CD4-positive, alpha-beta T cell treated with Interleukin-1 beta for 1 hour (primary cell): ENCODE results near the gene LRR1.

ENCODE experiments used
- DNase-seq, 2 donors: peaks; one replicate each; pipeline ENCODE4 v3.0.0-alpha.2; 2020 to 2022

Gene LRR1

GRCh38 chr14:49598485-49599300 is at the start of gene LRR1:
Gene LRR1 (plus strand): TSS chr14:49598940. CDS start chr14:49599021, 81 bp downstream.
- peak; percentile 84 to 87 for DNase-seq

DNA sequence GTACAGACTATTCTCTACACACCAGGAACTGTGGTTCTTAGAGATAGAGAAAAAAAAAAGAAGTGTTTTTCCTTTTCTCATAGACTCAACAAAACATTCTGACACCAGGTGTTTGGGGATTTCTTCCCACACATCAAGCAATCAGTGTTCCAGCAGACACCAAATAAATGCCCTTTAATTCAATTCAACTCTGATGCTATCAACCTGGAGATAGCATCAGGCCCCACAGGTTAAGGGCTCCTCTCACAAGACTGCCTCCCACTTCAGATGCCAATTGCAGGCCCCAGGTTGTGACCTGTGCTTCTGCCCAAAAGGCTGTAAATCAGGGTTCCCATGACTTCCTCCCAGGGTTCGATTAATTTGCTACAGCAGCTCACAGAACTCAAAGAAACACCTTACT is 49.3 kb upstream of the LRR1 start:
- no peak for DNase-seq

GRCh38 chr14:49549881-49550280 is 48.9 kb upstream of the LRR1 start:
- no peak for DNase-seq

DNA sequence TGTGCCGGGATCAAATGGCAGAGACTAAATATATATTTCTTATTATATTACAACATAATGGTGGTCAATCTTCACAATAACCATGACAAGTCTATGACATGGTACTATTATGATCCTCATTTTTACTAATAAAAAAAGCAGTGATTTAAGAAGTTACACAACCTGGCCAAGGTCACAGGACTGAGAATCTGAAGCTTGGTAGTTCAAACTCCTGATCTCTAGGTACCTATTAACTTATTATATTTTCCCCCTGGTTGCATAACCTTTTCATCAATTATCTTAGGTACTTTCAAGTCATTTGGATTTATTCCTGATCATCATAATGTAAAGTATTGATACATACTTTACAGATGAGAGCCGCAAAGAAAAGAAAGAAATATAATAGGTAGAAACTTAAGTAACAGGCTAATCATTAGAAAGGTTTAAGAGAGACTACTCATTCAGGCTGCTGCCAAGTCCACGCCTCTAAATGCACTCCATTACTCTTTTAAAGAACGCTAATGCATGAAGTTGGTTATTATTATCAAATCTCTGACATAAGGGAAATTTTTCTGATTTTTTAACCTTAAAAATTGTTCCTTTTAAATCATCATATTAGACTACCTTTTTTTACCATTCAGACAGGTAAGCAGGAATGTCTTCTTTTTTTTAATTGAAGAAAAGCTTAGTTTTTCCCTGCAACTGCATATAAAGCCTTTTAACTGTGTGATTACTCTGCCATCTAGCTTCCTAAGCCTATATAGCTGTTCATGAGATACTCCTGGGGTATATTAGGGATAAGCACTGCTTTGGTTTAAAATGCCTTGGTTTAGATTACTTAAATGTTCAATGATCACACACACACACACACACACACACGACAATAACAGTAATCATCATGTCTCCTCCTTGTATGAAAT is 48.2 kb upstream of the LRR1 start:
- no peak for DNase-seq

DNA sequence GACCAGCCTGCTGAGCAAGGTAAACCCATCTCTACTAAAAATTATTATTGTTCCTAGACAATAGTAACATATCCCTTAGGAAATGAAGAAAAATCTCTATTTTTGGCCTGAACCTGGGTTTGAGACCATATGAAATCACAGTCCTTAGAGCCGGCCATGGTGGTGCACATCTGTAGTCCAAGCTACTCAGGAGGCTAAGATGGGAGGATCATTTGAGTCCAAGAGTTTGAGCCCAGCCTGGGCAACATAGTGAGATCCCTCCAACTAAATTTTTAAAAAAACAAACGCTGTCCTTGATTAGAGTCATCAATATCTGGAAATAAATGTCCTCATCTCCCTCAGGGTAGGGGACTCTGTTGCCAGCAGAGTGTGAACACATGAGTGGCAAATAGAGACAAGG is 47.2 kb upstream of the LRR1 start:
- no peak for DNase-seq

DNA sequence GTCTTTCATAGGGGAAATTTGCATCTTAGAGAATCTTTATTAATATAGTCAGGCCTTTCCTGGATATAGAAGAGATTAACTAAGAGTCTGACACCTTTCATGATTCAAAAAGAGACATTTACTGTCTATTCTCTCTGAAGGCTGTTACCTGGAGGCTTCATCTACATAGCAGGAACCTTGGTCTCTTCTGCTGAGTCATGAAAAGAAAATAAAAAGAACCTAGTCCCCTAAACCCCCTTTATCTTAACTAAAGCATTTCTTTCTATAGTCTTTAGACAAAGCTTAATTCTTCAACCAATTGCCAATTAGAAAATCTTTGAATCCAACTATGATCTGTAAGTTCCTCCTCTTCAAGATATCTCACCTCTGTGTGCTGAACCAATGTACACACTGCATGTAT is 45.6 kb upstream of the LRR1 start:
- DNase-seq, result no peak

DNA sequence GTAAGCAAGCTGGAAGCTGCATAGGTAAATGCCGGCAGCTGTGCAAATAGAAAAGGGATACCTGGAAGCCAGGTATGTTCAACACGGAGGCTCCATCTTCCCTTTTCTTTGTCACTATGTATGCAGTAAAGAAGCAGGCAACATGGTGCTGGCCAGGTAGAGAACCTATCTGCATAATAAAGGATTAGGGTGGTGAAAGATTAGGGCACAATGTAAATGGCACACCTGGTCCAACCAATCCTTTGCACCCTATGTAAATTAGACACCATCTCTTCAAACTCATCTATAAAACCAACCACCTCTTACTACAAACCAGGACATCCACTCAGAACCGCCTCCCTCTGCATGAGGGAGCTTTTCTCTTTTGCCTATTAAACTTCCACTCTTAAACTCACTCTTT is 44.8 kb upstream of the LRR1 start:
- no peak for DNase-seq

DNA sequence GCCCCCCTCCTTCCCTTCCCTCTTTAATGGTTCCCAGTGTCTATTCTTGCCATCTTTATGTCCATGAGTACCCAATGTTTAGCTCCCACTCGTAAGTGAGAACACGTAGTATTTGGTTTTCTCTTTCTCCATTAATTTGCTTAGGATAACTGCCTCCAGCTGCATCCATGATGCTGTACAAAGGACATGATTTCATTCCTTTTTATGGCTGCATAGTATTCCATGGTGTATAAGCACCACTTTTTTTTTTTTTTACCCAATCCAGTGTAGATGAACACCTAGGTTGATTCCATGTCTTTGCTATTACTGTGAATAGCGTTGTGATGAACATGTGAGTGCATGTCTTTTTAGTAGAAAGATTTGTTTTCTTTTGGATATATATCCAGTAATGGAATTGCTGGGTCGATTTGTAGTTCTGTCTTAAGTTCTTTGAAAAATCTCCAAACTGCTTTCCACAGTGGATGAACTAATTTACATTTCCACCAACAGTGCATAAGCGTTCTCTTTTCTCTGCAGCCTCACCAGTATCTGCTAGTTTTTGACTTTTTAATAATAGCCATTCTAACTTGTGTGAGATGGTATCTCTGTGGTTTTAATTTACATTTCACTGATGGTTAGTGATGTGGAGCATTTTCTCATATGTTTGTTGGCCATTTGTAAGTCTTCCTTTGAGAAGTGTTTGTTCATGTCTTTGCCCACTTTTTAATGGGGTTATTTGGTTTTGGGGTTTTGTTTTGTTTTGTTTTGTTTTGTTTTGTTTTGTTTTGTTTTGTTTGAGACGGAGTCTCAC is 38.6 kb upstream of the LRR1 start:
- DNase-seq, result no peak

DNA sequence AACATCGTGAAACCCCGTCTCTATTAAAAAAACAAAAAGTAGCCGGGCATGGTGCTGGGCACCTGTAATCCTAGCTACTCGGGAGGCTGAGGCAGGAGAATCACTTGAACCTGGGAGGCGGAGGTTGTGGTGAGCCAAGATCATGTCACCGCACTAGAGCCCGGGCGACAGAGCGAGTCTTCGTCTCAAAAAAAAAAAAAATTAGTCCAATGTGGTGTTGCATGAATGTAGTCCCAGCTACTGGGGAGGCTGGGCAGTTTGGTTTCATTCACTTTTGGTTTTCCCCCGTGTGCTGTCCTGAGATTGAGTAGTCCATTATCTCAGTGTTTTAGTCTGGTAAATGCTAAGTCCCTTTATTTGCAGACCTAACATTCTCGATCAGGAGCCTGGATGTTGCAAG is 32.0 kb upstream of the LRR1 start:
- DNase-seq, result no peak

GRCh38 chr14:49569281-49569680 is 29.5 kb upstream of the LRR1 start:
- no peak for DNase-seq

GRCh38 chr14:49574038-49574437 is 24.7 kb upstream of the LRR1 start:
- no peak for DNase-seq

DNA sequence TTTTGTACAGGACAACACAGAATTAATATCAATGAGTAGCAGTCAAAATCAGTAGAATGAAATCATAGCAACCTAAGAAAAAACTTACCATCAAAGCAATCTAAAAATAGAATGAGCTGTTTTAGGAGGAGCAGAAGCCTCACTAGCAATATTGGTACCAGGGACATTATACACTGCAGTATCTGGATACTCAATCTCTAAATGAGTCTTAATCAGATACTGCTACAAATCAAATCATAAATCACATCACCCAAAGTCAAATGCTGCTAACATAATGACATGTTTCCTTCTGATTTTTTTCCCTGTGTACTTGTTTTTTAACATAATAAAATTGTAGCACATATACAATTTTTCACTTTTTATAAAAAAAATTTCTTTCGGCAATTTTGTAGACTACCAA is 20.6 kb upstream of the LRR1 start:
- no peak for DNase-seq

DNA sequence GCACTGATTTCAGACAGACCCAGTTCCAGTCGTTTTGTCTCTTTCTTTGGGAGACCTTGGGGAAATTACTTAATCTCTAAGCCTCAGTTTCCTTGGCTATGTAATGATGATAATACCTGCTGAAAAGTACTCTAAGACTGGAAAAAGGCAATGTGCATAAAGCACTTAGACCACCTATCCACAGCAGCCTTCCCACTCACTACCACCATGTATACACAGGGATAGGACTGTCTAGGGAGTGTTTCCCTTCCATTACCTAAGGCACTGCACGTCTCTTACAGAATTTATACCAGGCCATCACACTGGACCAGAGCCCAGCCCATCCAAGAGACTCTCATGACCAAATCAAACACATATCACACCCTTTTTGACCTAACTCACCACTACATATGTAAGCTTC is 18.9 kb upstream of the LRR1 start:
- no peak for DNase-seq

DNA sequence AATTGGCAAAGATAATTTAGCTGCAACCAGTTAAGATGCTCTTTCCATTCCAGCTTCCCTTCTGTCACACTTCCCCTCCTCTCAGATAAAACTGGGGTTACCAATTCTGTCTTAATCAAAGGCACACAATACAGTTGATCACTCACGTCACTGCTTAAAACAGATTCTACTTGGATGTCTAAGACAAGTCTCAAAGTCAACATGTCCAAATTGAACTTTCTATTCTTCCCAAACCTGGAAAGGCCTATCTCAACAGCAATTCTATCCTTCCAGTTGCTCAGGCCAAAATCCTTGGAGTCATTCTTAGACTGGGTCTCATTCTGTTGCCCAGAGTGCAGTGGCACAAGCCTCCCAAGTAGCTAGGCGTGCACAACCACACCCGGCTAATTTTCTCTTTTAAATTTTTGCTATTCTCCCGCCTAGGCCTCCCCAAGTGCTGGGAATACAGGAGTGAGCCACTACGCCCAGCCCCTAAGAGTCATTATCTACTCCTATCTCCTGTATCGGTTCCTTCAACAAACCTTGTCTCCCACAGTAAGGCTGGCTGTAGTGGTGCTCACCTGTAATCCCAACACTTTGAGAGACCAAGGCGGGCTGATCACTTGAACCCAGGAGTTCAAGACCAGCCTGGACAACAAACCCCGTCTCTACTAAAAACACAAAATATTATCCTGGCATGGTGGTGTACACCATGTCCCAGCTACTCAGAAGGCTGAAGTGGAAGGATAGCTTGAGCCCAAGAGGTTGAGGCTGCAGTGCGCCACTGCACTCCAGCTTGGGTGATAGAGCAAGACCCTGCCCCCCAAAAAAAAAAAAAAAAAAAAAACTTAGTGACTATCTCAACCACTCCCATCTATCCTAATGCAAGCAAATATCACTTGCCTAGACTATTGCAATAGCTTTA is 17.3 kb upstream of the LRR1 start:
- DNase-seq, result no peak

GRCh38 chr14:49582113-49582977 is 16.4 kb upstream of the LRR1 start:
- no peak for DNase-seq

- no peak for DNase-seq
These were observed 15.1 kb upstream of the LRR1 start for GRCh38 chr14:49583629-49584028.

- no peak for DNase-seq
These were observed 14.7 kb upstream of the LRR1 start for GRCh38 chr14:49584058-49584457.

DNA sequence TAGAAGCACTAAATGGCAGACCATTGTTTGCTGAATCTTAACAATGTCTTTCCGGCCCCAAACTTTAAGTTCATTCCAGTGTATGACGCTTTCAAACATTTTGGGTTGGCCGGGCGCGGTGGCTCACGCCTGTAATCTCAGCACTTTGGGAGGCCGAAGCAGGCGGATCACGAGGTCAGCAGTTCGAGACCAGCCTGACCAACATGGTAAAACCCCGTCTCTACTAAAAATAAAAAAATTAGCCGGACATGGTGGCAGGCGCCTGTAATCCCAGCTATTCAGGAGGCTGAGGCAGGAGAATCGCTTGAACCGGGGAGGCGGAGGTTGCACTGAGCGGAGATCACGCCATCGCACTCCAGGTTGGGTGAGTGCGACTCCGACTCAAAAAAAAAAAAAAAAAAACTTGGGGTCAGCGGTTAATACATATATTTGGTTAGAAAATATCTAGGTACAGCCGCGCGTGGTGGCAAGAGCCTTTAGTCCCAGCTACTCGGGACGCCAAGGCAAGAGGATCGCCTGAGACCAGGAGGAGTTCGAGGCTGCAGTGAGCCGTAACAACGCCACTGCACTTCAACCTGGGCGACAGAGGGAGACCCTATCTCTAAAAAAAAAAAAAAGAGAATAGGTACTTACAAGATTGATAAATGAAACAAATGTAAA is 13.6 kb upstream of the LRR1 start:
- peak in 1 of 2 donors; percentile 18 for DNase-seq

GRCh38 chr14:49585803-49586672 is 12.7 kb upstream of the LRR1 start, which contains the start of gene RPS29:
Gene RPS29 (minus strand): TSS chr14:49586380. CDS start chr14:49586346, 34 bp downstream.
- DNase-seq, result peak; percentile 99
